Omental fat pad (tissue), 4 donors: ENCODE measurements around the gene DUS1L. TPM values are rescaled to one million over a fixed set of nuclear protein-coding genes. Genes with fewer than 3 reads are reported as not detected.

Experiments
- ATAC-seq: fragments of 150-250 bp; one replicate; pipeline ENCODE4 v1.9.1; 2016; ENCODE audit warnings: mild to moderate bottlenecking, moderate library complexity; ENCODE audit not compliant: low FRiP score
- DNase-seq: peaks from one replicate; pipeline ENCODE4 v3.0.0-alpha.2; 2019; ENCODE audit warnings: low spot score
- total RNA-seq, 4 donors: library from RNA; depleted of rRNA; stranded (reverse); fragments of >200 nt; gene quantifications; one replicate each; pipeline ENCODE4 v1.1.0, GENCODE V29; 2016
- TF ChIP-seq, protein P1 (sequence below), 3 donors: fragments of 450-650 bp; IDR thresholded peaks; one replicate each; pipeline ENCODE4 v1.5.1; 2016 to 2017; ENCODE audit warnings: antibody characterized with exemption in 3 of 3, mild to moderate bottlenecking in 3 of 3, moderate library complexity in 2 of 3

Gene DUS1L
- total RNA-seq, 4 donors from 2014 or later, result 58.1 to 90.3 (median 85.7) TPM

DNA sequence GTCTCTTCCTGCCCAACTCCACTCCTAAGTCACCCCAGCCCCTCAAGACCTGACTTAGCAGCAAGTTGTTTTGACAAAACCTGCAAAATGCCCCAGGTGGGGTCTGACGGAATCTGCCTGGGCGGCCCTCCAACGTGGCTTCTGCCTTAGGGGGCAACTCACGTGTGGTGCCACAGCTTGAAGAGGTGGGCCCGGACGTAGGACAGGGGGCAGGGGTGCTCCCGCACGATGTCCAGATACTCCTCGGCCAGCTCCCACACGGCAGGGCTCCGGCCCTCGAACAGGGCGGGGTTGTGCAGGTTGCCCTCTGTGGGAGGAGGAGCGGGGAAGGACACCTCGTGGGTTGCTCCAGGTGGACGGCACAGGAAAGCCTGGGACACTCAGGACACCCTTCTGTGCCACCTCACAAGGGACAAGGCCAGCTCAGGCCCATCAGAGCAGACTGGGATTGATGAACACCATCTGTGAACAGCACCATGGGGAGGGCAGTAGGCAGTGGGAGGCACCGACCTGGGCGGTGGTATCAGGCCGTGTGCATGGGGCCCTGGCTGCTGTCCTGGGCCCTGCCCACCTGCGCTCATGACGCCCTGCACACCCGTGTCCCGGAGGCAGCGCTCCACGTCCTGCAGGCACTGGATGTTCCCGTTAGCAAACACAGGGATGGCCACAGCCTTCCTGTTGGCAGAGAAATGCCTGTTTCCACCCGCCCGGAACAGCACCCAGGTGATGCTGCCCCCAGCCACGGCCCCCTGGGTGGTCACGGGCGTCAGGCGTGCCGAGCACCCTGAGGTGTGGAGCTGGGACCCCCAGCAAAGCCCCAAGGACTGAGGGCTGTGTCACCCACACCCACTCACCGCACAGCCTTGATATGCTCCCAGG is 4.3 kb downstream of the DUS1L start:
- DNase-seq (no peak), ATAC-seq (no peak)
- TF ChIP-seq, protein P1, sequence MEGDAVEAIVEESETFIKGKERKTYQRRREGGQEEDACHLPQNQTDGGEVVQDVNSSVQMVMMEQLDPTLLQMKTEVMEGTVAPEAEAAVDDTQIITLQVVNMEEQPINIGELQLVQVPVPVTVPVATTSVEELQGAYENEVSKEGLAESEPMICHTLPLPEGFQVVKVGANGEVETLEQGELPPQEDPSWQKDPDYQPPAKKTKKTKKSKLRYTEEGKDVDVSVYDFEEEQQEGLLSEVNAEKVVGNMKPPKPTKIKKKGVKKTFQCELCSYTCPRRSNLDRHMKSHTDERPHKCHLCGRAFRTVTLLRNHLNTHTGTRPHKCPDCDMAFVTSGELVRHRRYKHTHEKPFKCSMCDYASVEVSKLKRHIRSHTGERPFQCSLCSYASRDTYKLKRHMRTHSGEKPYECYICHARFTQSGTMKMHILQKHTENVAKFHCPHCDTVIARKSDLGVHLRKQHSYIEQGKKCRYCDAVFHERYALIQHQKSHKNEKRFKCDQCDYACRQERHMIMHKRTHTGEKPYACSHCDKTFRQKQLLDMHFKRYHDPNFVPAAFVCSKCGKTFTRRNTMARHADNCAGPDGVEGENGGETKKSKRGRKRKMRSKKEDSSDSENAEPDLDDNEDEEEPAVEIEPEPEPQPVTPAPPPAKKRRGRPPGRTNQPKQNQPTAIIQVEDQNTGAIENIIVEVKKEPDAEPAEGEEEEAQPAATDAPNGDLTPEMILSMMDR (IDR thresholded peaks at IDR 0.05), result no peak

DNA sequence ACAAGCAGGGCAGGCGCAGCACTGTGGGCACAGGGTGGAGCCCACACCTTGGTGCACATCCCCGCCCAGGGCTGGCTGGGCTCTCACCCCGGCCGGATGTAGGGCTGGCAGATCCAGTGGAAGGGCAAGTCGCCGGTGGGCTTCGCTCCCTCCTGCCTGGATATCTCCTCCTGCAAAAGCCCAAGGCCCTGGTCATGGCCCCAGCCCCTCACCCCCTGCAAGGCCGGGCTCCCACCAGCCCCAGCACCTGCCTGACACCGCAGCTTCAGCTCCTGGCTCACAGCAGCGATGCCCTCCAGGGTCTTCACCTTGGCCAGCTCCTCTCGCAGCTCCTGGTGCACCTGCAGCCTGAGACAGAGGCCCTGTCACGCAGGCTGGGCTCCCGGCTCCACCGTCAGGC is 5.0 kb downstream of the DUS1L start:
- ATAC-seq (no peak), DNase-seq (no peak)
- TF ChIP-seq, protein P1 (IDR thresholded peaks at IDR 0.05), result no peak

DNA sequence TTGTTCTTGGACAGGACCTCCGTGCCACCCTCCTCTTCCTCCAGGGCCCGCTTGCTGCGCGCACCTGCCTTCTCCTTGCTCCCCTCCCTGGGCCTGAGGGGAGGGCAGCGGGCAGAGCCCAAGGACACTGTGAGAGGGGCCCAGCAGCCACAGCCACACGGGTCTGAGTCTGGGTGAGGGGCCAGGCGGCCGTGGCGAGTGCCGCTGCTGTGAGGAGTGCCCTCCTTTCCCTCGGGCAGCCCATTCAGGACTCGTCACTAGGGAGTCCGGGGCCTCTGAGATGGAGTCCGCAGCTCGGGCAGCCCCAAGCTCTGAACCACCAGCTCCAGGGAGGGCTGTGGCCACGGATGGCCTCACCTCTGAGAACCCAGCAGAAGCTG is 5.6 kb downstream of the DUS1L start:
- TF ChIP-seq, protein P1 (IDR thresholded peaks at IDR 0.05), result no peak
- DNase-seq (no peak), ATAC-seq (no peak)

DNA sequence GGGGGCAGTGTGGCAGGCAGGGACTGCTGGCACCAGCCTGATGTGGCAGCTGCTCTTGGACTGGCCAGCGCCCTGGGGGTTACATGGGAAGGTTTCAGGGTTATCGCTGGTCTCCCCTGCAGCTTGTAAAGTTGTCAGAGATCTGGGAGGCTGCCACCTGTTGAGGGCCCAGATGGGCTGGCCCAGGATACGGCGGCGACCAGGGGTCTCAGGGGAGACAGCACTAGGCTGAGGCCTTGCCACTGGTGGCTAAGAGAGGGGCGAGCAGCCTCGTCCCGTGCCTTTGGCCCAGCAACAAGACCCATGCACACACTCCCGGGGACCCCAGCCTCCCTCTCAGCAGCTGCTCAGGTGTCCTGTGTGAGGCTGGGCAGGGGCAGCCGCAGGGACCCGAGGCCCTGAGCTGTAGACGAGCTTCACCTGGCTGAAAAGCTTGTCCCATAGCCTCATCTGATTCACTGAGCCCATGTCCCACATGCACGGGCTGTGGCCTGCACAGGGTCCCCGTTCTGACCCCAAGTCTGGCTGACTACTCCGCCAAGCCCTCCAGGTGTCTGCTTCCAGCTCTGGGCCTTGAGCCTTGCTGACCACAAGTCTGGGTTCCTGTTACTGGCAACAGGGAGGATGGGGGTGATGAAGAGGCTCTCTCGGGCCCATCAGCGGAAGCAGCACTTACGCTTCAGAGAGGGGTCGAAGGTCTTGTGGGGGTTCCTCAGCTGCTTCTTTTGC is 6.2 kb downstream of the DUS1L start:
- TF ChIP-seq, protein P1 (IDR thresholded peaks at IDR 0.05), result no peak
- DNase-seq (no peak), ATAC-seq (no peak)

DNA sequence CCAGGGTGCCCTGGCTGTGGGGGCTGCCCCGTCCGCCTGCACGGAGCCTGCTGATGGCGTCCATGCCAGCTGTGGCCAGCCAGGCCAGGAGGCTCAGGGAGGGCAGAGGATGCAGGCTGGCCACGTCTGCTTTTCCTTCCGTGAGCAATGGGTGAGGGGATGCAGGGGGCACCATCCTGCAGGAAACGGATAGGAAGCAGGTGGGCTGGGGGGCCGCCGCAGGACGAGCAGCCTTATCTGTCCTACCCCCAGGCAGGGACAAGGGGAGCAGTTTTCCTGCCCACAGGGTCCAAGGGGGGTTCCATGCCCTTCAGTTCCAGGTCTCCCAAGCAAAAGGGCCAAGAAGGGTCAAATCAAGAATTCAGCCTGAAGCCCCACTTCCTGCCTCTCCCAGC is 6.8 kb downstream of the DUS1L start:
- TF ChIP-seq, protein P1 (IDR thresholded peaks at IDR 0.05), result no peak
- DNase-seq, result no peak
- ATAC-seq, result no peak

DNA sequence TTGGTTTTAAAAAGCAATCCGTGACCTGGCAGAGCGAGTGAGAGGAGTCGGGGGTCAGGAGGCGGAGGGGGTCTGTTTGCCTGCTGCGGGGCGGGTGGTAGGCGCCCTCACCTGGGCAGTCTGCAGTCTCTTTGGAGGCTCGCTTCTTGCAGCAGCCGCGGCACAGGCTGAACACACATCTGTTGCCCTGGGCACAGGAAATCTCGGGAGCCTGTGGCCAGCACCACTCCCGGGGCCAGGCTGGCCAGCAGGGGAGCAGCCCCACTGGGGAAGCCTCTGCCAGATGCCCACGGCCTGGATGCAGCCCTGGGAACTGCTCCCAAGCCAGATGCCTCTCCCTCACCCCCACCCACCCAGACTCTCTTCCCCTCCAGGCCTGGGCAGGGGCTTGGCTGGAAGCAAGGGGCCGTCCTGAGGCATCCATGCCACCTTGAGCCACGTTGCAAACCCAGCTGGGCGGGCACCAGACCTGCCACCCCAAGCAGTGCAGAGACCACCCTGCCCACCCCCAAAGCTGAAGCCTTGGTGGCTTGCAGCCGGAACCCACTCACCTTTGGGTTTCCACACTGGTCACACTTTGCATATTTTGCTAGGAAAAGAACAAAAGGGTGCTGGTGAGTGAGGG is 7.3 kb downstream of the DUS1L start:
- DNase-seq, result no peak
- TF ChIP-seq, protein P1 (IDR thresholded peaks at IDR 0.05), result no peak
- no peak for ATAC-seq
